GM19395 (cell line): ENCODE measurements around the gene TMEM135.
"Not testable (repeated sequence)": the region's sequence is repeated elsewhere in the genome, so short reads cannot be mapped to it uniquely, and the experiment has no call there.

Experiments
- ATAC-seq: cut with Tn5 transposase; IDR thresholded peaks from one replicate; pipeline ENCODE4 v1.9.1; 2021; ENCODE audit warnings: mild to moderate bottlenecking, moderate library complexity; ENCODE audit not compliant: unreplicated experiment

TMEM135 gene

GRCh38 chr11:87139475-87139874, 101.7 kb downstream of the TMEM135 start:
- no peak for ATAC-seq

- ATAC-seq = no peak
Observed at GRCh38 chr11:87141322-87141721, 103.6 kb downstream of the TMEM135 start.

- no peak for ATAC-seq
Observed at GRCh38 chr11:87141980-87142514, 104.3 kb downstream of the TMEM135 start.

GRCh38 chr11:87142594-87142993, 104.9 kb downstream of the TMEM135 start:
- ATAC-seq = no peak

- no peak for ATAC-seq
Observed at GRCh38 chr11:87143641-87144040, 105.9 kb downstream of the TMEM135 start.

- no peak for ATAC-seq
Observed at GRCh38 chr11:87144252-87144651, 106.5 kb downstream of the TMEM135 start.

GRCh38 chr11:87148749-87149148, 111.0 kb downstream of the TMEM135 start:
- no peak for ATAC-seq

- ATAC-seq = not testable (repeated sequence)
Observed at GRCh38 chr11:87149782-87150181, 112.0 kb downstream of the TMEM135 start.

GRCh38 chr11:87150936-87151335, 113.2 kb downstream of the TMEM135 start:
- ATAC-seq = no peak

GRCh38 chr11:87154246-87154645, 116.5 kb downstream of the TMEM135 start:
- no peak for ATAC-seq

GRCh38 chr11:87156970-87157369, 119.2 kb downstream of the TMEM135 start:
- ATAC-seq = no peak

GRCh38 chr11:87169076-87169475, 131.3 kb downstream of the TMEM135 start:
- not testable (repeated sequence) for ATAC-seq

- ATAC-seq = no peak
Observed at GRCh38 chr11:87173185-87174039, 135.7 kb downstream of the TMEM135 start.

GRCh38 chr11:87174870-87175269, 137.1 kb downstream of the TMEM135 start:
- no peak for ATAC-seq

- no peak for ATAC-seq
Observed at GRCh38 chr11:87176044-87176443, 138.3 kb downstream of the TMEM135 start.

- ATAC-seq = no peak
Observed at GRCh38 chr11:87179621-87180020, 141.9 kb downstream of the TMEM135 start.

- ATAC-seq = no peak
Observed at GRCh38 chr11:87180742-87181141, 143.0 kb downstream of the TMEM135 start.

GRCh38 chr11:87181143-87181542, 143.4 kb downstream of the TMEM135 start:
- no peak for ATAC-seq

GRCh38 chr11:87185228-87185627, 147.5 kb downstream of the TMEM135 start:
- ATAC-seq = no peak

- ATAC-seq = no peak
Observed at GRCh38 chr11:87187076-87187475, 149.3 kb downstream of the TMEM135 start.

GRCh38 chr11:87187930-87188329, 150.2 kb downstream of the TMEM135 start:
- ATAC-seq = no peak

- ATAC-seq = not testable (repeated sequence)
Observed at GRCh38 chr11:87188396-87188795, 150.7 kb downstream of the TMEM135 start.
